ENCODE measurements around the gene ZDHHC14. TPM values are rescaled to one million over a fixed set of nuclear protein-coding genes. Genes with fewer than 3 reads are reported as not detected.

The ZDHHC14 gene
- total RNA-seq, 1 donor from 2014 or later = 1.8 TPM

DNA sequence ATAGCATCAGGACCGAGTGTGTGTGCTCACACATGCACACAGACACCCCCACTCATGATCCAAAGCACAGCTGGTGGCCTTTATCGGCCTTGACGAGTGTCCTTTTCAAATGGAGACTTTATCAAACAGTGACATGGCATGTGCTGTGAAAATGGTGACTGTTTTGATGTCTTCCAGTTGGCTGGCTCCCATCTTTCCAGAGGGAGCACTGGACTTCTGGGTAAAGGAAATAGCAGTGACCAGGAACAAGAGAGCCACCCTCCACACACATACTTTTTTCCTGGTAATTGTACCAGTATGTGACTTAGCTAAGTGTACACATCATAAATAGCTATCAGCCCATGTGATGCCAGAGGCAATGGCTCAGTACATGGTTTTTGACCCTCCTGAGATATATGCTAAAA, 52.7 kb downstream of the ZDHHC14 start:
- no peak overlapping the region for H3K4me3 ChIP-seq (ENCODE audit: low read depth, low read length)
- H3K36me3 ChIP-seq (ENCODE audit: control insufficient read depth, insufficient read depth, low read length) = no peaks in the 10 kb centered on the region
- DNase-seq (ENCODE audit: low read depth) (no peak), FAIRE-seq (no peak)
- TF ChIP-seq, protein P1, sequence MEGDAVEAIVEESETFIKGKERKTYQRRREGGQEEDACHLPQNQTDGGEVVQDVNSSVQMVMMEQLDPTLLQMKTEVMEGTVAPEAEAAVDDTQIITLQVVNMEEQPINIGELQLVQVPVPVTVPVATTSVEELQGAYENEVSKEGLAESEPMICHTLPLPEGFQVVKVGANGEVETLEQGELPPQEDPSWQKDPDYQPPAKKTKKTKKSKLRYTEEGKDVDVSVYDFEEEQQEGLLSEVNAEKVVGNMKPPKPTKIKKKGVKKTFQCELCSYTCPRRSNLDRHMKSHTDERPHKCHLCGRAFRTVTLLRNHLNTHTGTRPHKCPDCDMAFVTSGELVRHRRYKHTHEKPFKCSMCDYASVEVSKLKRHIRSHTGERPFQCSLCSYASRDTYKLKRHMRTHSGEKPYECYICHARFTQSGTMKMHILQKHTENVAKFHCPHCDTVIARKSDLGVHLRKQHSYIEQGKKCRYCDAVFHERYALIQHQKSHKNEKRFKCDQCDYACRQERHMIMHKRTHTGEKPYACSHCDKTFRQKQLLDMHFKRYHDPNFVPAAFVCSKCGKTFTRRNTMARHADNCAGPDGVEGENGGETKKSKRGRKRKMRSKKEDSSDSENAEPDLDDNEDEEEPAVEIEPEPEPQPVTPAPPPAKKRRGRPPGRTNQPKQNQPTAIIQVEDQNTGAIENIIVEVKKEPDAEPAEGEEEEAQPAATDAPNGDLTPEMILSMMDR (IDR thresholded peaks at IDR 0.05; ENCODE audit: insufficient read depth, low read length, severe bottlenecking) = no peak
- H3K27me3 ChIP-seq (ENCODE audit: control insufficient read depth, insufficient read depth, low read length) = no peaks in the 10 kb centered on the region

DNA sequence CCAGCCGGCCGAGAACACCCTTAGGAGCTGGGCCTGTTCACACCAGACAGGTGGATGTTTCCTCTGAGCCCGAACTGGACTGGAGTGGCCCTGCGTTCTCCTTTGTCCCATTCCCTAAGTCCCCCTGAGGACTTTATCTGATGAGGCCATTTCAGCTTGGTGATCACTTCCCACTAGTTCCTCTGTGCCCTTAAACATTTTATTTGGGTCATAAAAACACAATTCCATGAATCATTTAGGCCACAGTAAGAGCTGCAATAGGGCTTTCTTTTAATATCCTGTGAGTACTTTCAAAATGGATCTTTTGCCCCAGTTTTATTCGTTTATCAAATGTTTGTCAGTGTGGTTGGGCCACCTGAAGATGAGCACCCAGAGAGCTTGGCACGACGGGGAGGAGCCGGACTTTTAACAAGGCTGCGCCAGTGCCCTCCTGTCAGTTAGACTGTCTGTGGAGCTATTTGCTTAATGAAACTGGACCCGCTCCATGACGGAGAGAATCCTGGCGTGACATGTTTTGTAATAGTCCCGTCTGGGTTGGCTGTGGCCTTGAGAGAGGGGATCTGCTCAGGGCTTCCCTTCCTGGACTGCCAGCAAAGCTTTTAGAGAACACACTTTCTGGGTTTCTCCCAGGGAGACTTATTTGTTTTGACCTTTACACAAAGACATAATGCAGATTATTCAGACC, 53.5 kb downstream of the ZDHHC14 start:
- FAIRE-seq = no peak
- Histone ChIP-seq H3K27me3 (ENCODE audit: control insufficient read depth, insufficient read depth, low read length) (no peaks in the 10 kb centered on the region), H3K4me3 (ENCODE audit: low read depth, low read length) (no peak overlapping the region), H3K36me3 (ENCODE audit: control insufficient read depth, insufficient read depth, low read length) (no peaks in the 10 kb centered on the region)
- DNase-seq (ENCODE audit: low read depth) = no peak
- TF ChIP-seq, protein P1 (IDR thresholded peaks at IDR 0.05; ENCODE audit: insufficient read depth, low read length, severe bottlenecking) = no peak

DNA sequence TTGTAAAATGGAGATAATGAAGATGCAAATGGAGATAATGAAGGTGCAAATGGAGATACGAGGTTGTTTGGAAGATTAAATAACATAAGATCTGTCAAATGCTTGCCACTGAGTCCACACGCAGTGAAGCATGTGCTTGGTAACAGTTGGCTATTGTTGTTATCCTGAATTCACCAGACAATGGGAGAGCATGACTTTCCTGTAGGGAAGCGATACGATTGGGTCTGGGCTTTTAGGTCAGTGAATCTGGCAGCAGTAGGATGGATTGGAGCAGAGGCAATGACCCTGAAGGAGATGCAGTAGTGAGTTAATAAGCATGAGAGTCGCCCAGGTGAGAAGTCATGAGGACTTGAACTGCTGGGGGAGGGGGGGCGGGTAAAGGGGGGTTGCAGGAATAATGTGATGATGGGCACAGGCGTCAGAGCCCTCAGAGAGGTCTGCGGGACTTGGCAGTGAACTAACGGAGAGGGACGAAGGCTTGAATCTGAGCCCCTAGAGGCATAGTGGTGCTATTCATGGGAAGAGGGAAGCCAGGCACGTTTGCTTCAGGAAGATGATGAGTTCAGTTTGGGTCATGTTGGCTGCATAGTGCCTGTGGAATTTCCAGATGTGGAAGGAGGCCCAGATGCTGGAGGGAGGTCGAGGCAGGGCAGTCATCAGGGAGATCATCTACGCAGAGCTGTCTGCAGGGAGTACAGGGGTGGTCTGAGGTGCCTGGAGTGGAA, 55.4 kb downstream of the ZDHHC14 start:
- FAIRE-seq = no peak
- H3K36me3 ChIP-seq (ENCODE audit: control insufficient read depth, insufficient read depth, low read length) = no peaks in the 10 kb centered on the region
- TF ChIP-seq, protein P1 (IDR thresholded peaks at IDR 0.05; ENCODE audit: insufficient read depth, low read length, severe bottlenecking) = no peak
- no peak for DNase-seq (ENCODE audit: low read depth)
- H3K4me3 ChIP-seq (ENCODE audit: low read depth, low read length) = no peak overlapping the region
- no peaks in the 10 kb centered on the region for H3K27me3 ChIP-seq (ENCODE audit: control insufficient read depth, insufficient read depth, low read length)

DNA sequence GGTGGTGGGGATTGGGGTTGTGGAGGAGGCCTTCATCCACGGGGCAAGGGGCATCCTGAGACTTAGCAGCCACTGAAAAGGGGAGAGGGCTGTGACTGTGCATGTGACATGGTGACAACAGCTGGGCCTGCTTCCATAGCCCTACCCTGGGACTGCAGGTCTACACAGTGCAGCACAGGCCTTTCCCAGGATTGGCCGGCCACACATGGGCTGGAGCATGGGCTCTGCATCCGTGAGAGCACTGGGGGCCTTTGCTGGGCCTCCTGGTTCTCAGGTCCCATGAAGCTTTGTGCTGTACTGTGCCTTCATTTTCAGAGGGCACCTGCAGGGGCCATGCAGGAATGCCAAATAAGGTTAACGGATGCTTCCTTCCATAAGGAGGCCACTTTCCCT, 56.0 kb downstream of the ZDHHC14 start:
- no peak overlapping the region for H3K4me3 ChIP-seq (ENCODE audit: low read depth, low read length)
- DNase-seq (ENCODE audit: low read depth) = no peak
- no peaks in the 10 kb centered on the region for H3K27me3 ChIP-seq (ENCODE audit: control insufficient read depth, insufficient read depth, low read length)
- no peak for FAIRE-seq
- H3K36me3 ChIP-seq (ENCODE audit: control insufficient read depth, insufficient read depth, low read length) = no peaks in the 10 kb centered on the region
- TF ChIP-seq, protein P1 (IDR thresholded peaks at IDR 0.05; ENCODE audit: insufficient read depth, low read length, severe bottlenecking) = no peak

DNA sequence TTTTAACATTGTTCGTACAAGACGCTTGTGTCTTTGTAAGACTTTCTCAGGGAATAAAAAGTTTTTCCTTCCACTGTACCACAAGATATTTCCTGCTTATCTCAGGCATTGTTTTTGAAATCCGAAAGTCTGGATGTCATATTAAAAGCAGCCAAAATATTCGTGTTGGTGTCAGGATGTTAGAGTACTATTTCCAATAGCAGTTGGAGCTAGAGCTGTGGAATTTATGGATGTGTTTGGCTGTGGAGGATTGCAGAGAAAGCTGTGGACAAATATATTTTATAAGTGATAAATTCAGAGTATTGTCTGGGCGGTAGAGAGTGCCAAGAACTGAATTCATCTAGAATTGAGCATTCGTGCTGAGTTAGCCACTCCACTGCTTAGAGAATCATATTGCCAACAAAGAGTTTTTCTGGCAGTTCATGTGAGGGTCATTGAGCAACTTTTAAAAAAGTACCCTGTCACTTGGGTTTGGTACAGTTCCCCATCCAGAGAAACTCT, 57.7 kb downstream of the ZDHHC14 start:
- FAIRE-seq (no peak), DNase-seq (ENCODE audit: low read depth) (no peak)
- H3K36me3 ChIP-seq (ENCODE audit: control insufficient read depth, insufficient read depth, low read length) = no peaks in the 10 kb centered on the region
- TF ChIP-seq, protein P1 (IDR thresholded peaks at IDR 0.05; ENCODE audit: insufficient read depth, low read length, severe bottlenecking) = no peak
- H3K4me3 ChIP-seq (ENCODE audit: low read depth, low read length) = no peak overlapping the region
- H3K27me3 ChIP-seq (ENCODE audit: control insufficient read depth, insufficient read depth, low read length) = no peaks in the 10 kb centered on the region

All from bronchial epithelial cell (primary cell).